Measurements from ENCODE around the gene RFTN1.

The RFTN1 gene

DNA sequence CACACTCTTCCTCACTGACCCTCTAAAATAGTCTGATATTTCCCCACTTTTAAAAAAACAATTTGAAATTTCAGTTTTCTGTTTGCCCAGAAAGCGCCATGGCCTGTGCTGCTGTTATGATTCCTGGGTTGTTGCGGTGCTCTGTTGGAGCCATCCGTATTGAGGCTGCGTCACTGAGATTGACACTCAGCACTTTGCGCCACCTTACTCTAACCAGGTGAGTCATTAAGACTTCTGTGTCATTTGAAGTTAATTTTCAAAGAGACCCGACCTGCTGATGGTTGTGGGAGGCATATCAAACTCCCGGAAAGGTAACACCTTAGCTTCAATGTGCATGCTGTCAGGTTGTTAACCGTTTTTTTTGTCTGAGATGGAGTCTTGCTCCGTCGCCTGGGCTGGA lies 242.6 kb downstream of the RFTN1 start:
- no peaks in the 10 kb centered on the region for H3K27me3 ChIP-seq
- intact Hi-C loops (cut with DNase I; ENCODE audit: low total_unique reads), result no loop called here
- TF ChIP-seq, protein P1, sequence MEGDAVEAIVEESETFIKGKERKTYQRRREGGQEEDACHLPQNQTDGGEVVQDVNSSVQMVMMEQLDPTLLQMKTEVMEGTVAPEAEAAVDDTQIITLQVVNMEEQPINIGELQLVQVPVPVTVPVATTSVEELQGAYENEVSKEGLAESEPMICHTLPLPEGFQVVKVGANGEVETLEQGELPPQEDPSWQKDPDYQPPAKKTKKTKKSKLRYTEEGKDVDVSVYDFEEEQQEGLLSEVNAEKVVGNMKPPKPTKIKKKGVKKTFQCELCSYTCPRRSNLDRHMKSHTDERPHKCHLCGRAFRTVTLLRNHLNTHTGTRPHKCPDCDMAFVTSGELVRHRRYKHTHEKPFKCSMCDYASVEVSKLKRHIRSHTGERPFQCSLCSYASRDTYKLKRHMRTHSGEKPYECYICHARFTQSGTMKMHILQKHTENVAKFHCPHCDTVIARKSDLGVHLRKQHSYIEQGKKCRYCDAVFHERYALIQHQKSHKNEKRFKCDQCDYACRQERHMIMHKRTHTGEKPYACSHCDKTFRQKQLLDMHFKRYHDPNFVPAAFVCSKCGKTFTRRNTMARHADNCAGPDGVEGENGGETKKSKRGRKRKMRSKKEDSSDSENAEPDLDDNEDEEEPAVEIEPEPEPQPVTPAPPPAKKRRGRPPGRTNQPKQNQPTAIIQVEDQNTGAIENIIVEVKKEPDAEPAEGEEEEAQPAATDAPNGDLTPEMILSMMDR (IDR thresholded peaks at IDR 0.05), result no peak

DNA sequence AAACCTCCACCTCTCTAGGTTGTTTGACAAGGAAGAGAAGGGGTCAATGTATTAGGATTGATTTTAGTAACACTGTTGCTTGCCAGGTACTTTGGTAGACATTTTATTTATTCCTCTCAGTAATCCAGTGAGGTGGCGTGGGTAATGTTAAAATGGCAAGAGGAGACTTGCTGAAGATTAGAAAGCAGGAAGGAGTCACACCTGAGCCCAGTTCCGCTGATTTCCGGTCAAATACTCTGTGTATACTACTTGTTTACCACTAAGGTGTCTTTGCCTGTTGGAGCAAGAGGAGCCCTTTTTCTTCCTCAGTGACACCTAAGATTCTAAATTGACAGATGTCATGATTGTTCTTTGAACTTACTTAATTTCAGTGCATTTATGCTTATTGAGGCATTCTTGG lies 246.8 kb downstream of the RFTN1 start:
- Histone ChIP-seq H3K9me3 (no peaks in the 10 kb centered on the region), H3K4me1 (peaks cover 0 to 48% (median 24%) of the 10 kb centered on the region in 4 donors), H3K4me3 (no peak overlapping the region), H3K36me3 (peaks cover 11 to 15% (median 15%) of the 10 kb centered on the region in 3 donors), H3K27ac (no peak overlapping the region), H3K27me3 (no peaks in the 10 kb centered on the region)
- DNase-seq, result no peak
- intact Hi-C loops (cut with DNase I; ENCODE audit: low total_unique reads), result no loop called here
- TF ChIP-seq, protein P1 (IDR thresholded peaks at IDR 0.05), result no peak

More for the DNA sequence above, 242.6 kb downstream of the RFTN1 start:
- Histone ChIP-seq H3K36me3 (peaks cover 14 to 32% (median 26%) of the 10 kb centered on the region in 3 donors), H3K27ac (no peak overlapping the region), H3K9me3 (no peaks in the 10 kb centered on the region), H3K4me3 (no peak overlapping the region), H3K4me1 (peaks cover 0 to 22% (median 10%) of the 10 kb centered on the region in 4 donors)
- no peak for DNase-seq

Measured in tibial artery (tissue), 4 donors.